ENCODE results near the gene TMEM127.

Gene TMEM127

DNA sequence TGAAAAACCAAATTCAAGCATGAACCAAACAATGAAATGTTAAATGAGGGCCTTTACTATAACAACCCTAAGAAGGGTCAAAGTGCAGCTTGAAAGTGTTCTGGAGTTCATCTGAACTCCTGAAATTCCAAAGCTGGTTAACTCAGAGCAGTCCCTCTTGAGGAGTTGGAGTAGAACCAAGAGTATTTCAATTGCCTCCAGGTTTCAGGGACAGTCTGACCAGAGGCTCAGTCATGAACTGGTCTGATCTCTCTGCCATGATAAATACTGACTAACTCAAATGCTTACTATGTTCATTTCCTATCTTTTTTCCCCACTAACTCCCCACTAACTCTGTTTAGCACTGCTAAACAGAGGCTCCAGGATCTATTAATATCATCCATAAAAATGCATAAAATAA is 59.9 kb downstream of the TMEM127 start:
- DNase-seq (ENCODE audit: low read depth in 2 of 2), result no peak

- no peak for DNase-seq (ENCODE audit: low read depth in 2 of 2)
Observed at GRCh38 chr2:96204836-96205624, 60.8 kb downstream of the TMEM127 start.

- no peak for DNase-seq (ENCODE audit: low read depth in 2 of 2)
Observed at GRCh38 chr2:96203130-96204028, 62.4 kb downstream of the TMEM127 start.

GRCh38 chr2:96202152-96202854 is 63.5 kb downstream of the TMEM127 start:
- no peak for DNase-seq (ENCODE audit: low read depth in 2 of 2)

GRCh38 chr2:96201338-96201737 is 64.5 kb downstream of the TMEM127 start:
- DNase-seq (ENCODE audit: low read depth in 2 of 2), result no peak

DNA sequence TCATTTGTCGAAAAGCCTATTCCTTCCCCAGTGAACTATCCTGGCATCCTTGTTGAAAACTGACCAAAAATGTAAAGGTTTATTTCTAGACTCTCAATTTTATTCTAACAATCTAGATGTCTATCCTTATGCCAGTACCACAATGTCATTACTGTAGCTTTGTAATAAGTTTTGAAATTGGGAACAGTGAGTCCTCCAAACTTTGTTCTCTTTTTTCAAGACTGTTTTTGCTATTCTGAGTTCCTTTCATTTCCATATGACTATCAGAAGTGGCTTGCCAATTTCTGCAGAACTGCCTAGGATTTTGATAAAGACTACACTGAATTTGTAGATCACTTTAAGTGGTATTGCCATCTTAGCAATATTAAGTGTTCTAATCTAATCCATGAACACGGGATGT is 66.9 kb downstream of the TMEM127 start:
- DNase-seq (ENCODE audit: low read depth in 2 of 2), result no peak

All from stimulated activated CD8-positive, alpha-beta memory T cell treated with anti-CD3 and anti-CD28 coated beads, Interleukin-15, amount 100 ng/mL, for 48 hours (primary cell).